WTC11 (cell line): ENCODE measurements around the gene GTF3C1.

Experiments
- ATF3 ChIP-seq: sonication (generic); formaldehyde crosslinking; conservative IDR thresholded peaks from 2 replicates; pipeline ENCODE4 v1.8.1; 2022; ENCODE audit warnings: mild to moderate bottlenecking, missing genetic modification reagents
- CREB1 ChIP-seq: sonication (generic); formaldehyde crosslinking; IDR thresholded peaks from 2 replicates; pipeline ENCODE4 v1.8.0; 2023; ENCODE audit warnings: mild to moderate bottlenecking, missing genetic modification reagents
- CTCF ChIP-seq: fragments of 200-600 bp; IDR thresholded peaks from 2 replicates; pipeline ENCODE4 v1.8.0; 2022; ENCODE audit warnings: antibody characterized with exemption
- FOXJ3 ChIP-seq: sonication (generic); formaldehyde crosslinking; IDR thresholded peaks from 2 replicates; pipeline ENCODE4 v1.9.0; 2021; ENCODE audit warnings: missing genetic modification reagents, mild to moderate bottlenecking, borderline replicate concordance
- KAT7 ChIP-seq: sonication (generic); formaldehyde crosslinking; IDR thresholded peaks from 2 replicates; pipeline ENCODE4 v1.8.1; 2023; ENCODE audit warnings: missing genetic modification reagents, mild to moderate bottlenecking, borderline replicate concordance
- NFE2L1 ChIP-seq: sonication (generic); formaldehyde crosslinking; IDR thresholded peaks from 2 replicates; pipeline ENCODE4 v1.8.1; 2023; ENCODE audit warnings: missing genetic modification reagents
- NR2C2 ChIP-seq: sonication (generic); formaldehyde crosslinking; IDR thresholded peaks from 2 replicates; pipeline ENCODE4 v1.8.0; 2022; ENCODE audit warnings: mild to moderate bottlenecking, missing genetic modification reagents
- PRRX2 ChIP-seq: fragments of 250-450 bp; sonication (Bioruptor Pico); IDR thresholded peaks from 2 replicates; pipeline ENCODE4 v1.8.0; 2021; ENCODE audit warnings: mild to moderate bottlenecking
- SP1 ChIP-seq: sonication (generic); formaldehyde crosslinking; conservative IDR thresholded peaks from 2 replicates; pipeline ENCODE4 v1.8.1; 2022; ENCODE audit warnings: missing genetic modification reagents
- TEAD4 ChIP-seq: sonication (generic); formaldehyde crosslinking; IDR thresholded peaks from 2 replicates; pipeline ENCODE4 v1.8.0; 2022; ENCODE audit warnings: mild to moderate bottlenecking, missing genetic modification reagents
- USF2 ChIP-seq: sonication (generic); formaldehyde crosslinking; IDR thresholded peaks from 2 replicates; pipeline ENCODE4 v1.8.1; 2023; ENCODE audit warnings: mild to moderate bottlenecking, missing genetic modification reagents, moderate library complexity

GRCh38 chr16:27598931-27599565 lies 49.3 kb upstream of the GTF3C1 start:
- TF ChIP-seq CTCF (no peak), KAT7 (CRISPR knock-in tag) (no peak), NR2C2 (CRISPR knock-in tag) (no peak), FOXJ3 (CRISPR knock-in tag) (no peak), NFE2L1 (CRISPR knock-in tag) (no peak), PRRX2 (CRISPR knock-in tag) (no peak), CREB1 (no peak), TEAD4 (CRISPR knock-in tag) (no peak), ATF3 (CRISPR knock-in tag) (no peak), SP1 (CRISPR knock-in tag) (no peak), USF2 (CRISPR knock-in tag) (no peak)
